ENCODE data around the gene EXOG. TPM values are rescaled to one million over a fixed set of nuclear protein-coding genes. Genes with fewer than 3 reads are reported as not detected.

Gene EXOG
- total RNA-seq, 1 experiment from 2014 or later: 8.3 TPM

- H3K4me3 ChIP-seq (replicated peaks in 1 of 2; ENCODE audit: low read depth in 1 of 2, low read length in 2 of 2): no peak overlapping the region
- ChIA-PET POLR2A (no interaction called here), CTCF (interaction anchor here (1.5 kb wide), 1 partner anchor 13 kb away, joined by 4 read pairs; no protein-coding TSS in a partner anchor), RAD21 (ENCODE audit: low non-redundant PET in 1 of 2, low total read pairs in 2 of 2, uncharacterized antibody in 2 of 2, unreplicated experiment in 2 of 2) (no interaction called here)
- DNase-seq (ENCODE audit: low read depth, low spot score) (no peak), ATAC-seq (no peak)
- H3K4me2 ChIP-seq (ENCODE audit: low read length): no peak overlapping the region
- no peaks in the 10 kb centered on the region for H3K9me3 ChIP-seq (ENCODE audit: control insufficient read depth in 1 of 2, insufficient read depth in 1 of 2, low read depth in 1 of 2, low read length in 2 of 2)
- no peaks in the 10 kb centered on the region for H3K27me3 ChIP-seq (ENCODE audit: insufficient read depth, low read length)
- H4K20me1 ChIP-seq (ENCODE audit: insufficient read depth): no peaks in the 10 kb centered on the region
- intact Hi-C loops (cut with micrococcal nuclease): no loop called here
- no peaks in the 10 kb centered on the region for H3K9me2 ChIP-seq (ENCODE audit: insufficient read depth)
- H3K27ac ChIP-seq (ENCODE audit: low read depth, low read length): no peak overlapping the region
- H3K79me2 ChIP-seq (ENCODE audit: insufficient read depth, low read length): peaks cover 4% of the 10 kb centered on the region; the same call in 1 of the 2 replicates
- TF ChIP-seq YY1 (IDR thresholded peaks at IDR 0.05; ENCODE audit: extremely low read depth, insufficient replicate concordance, low read depth, low read length): no peak
- TF ChIP-seq POLR2A (IDR thresholded peaks at IDR 0.05; ENCODE audit: borderline replicate concordance, extremely low read depth, insufficient read depth, insufficient read length): no peak
- TF ChIP-seq ZFX (IDR thresholded peaks at IDR 0.05): no peak
- no peak for TF ChIP-seq SRF (IDR thresholded peaks at IDR 0.05; ENCODE audit: low read depth)
- no peak for TF ChIP-seq EZH2phosphoT487 (IDR thresholded peaks at IDR 0.05; ENCODE audit: borderline replicate concordance)
- no peak for TF ChIP-seq ATF3 (IDR thresholded peaks at IDR 0.05)
- TF ChIP-seq JUND (IDR thresholded peaks at IDR 0.05): no peak
- no peak for TF ChIP-seq EZH2 (IDR thresholded peaks at IDR 0.05)
- TF ChIP-seq CBX3 (IDR thresholded peaks at IDR 0.05; ENCODE audit: low read depth): no peak
- no peak for TF ChIP-seq SP1 (IDR thresholded peaks at IDR 0.05; ENCODE audit: low read depth)
- no peak for TF ChIP-seq ELF1 (IDR thresholded peaks at IDR 0.05; ENCODE audit: borderline replicate concordance, low read depth)
- no peak for TF ChIP-seq EGR1 (IDR thresholded peaks at IDR 0.05; ENCODE audit: low read depth)
- no peak for TF ChIP-seq TCF7L2 (IDR thresholded peaks at IDR 0.05; ENCODE audit: borderline replicate concordance, extremely low read depth, insufficient read depth, insufficient read length)
- no peaks in the 10 kb centered on the region for H3K36me3 ChIP-seq (ENCODE audit: control insufficient read depth in 1 of 2, insufficient read depth in 2 of 2, low read length in 2 of 2)
- H3K9ac ChIP-seq (ENCODE audit: low read length): no peak overlapping the region
- no peaks in the 10 kb centered on the region for H3K4me1 ChIP-seq (ENCODE audit: control insufficient read depth in 1 of 2, insufficient read depth in 2 of 2, low read length in 2 of 2)
- no TSS peak for BruUV-seq (replicated peaks)
- H2AFZ ChIP-seq (ENCODE audit: low read depth, low read length, poor library complexity, severe bottlenecking): no peak overlapping the region
Measured at GRCh38 chr3:38534180-38534579, 38.0 kb downstream of the EXOG start.

- no peak overlapping the region for H2AFZ ChIP-seq (ENCODE audit: low read depth, low read length, poor library complexity, severe bottlenecking)
- H4K20me1 ChIP-seq (ENCODE audit: insufficient read depth): no peaks in the 10 kb centered on the region
- H3K27me3 ChIP-seq (ENCODE audit: insufficient read depth, low read length): no peaks in the 10 kb centered on the region
- intact Hi-C loops (cut with micrococcal nuclease): no loop called here
- H3K4me1 ChIP-seq (ENCODE audit: control insufficient read depth in 1 of 2, insufficient read depth in 2 of 2, low read length in 2 of 2): no peaks in the 10 kb centered on the region
- ATAC-seq (no peak), DNase-seq (ENCODE audit: low read depth, low spot score) (no peak)
- no peaks in the 10 kb centered on the region for H3K9me2 ChIP-seq (ENCODE audit: insufficient read depth)
- no TSS peak for BruUV-seq (replicated peaks)
- H3K36me3 ChIP-seq (ENCODE audit: control insufficient read depth in 1 of 2, insufficient read depth in 2 of 2, low read length in 2 of 2): no peaks in the 10 kb centered on the region
- H3K27ac ChIP-seq (ENCODE audit: low read depth, low read length): no peak overlapping the region
- peaks cover 4% of the 10 kb centered on the region; the same call in 1 of the 2 replicates for H3K79me2 ChIP-seq (ENCODE audit: insufficient read depth, low read length)
- no peak overlapping the region for H3K4me2 ChIP-seq (ENCODE audit: low read length)
- CTCF ChIA-PET: interaction anchor here (1.5 kb wide), 1 partner anchor 14 kb away, joined by 4 read pairs; no protein-coding TSS in a partner anchor
- TF ChIP-seq CBX3 (IDR thresholded peaks at IDR 0.05; ENCODE audit: low read depth) (no peak), JUND (IDR thresholded peaks at IDR 0.05) (no peak), POLR2A (IDR thresholded peaks at IDR 0.05; ENCODE audit: borderline replicate concordance, extremely low read depth, insufficient read depth, insufficient read length) (no peak), MAX (IDR thresholded peaks at IDR 0.05) (no peak), FOSL1 (IDR thresholded peaks at IDR 0.05; ENCODE audit: low read depth) (no peak), CTCF (IDR thresholded peaks at IDR 0.05 in 2 of 3, conservative IDR thresholded peaks at IDR 0.05 in 1 of 3; ENCODE audit: borderline replicate concordance in 1 of 3, insufficient read depth in 1 of 3, low read depth in 2 of 3, low read length in 2 of 3) (no peak), TCF7L2 (IDR thresholded peaks at IDR 0.05; ENCODE audit: borderline replicate concordance, extremely low read depth, insufficient read depth, insufficient read length) (no peak), ELF1 (IDR thresholded peaks at IDR 0.05; ENCODE audit: borderline replicate concordance, low read depth) (no peak), ATF3 (IDR thresholded peaks at IDR 0.05) (no peak), SP1 (IDR thresholded peaks at IDR 0.05; ENCODE audit: low read depth) (no peak), SIN3A (IDR thresholded peaks at IDR 0.05; ENCODE audit: low read depth) (no peak), RAD21 (IDR thresholded peaks at IDR 0.05; ENCODE audit: low read depth) (no peak), CEBPB (IDR thresholded peaks at IDR 0.05; ENCODE audit: low read depth) (no peak), POLR2AphosphoS5 (IDR thresholded peaks at IDR 0.05; ENCODE audit: low read depth, low read length) (no peak)
- H3K9ac ChIP-seq (ENCODE audit: low read length): no peak overlapping the region
- POLR2A ChIA-PET: no interaction called here
- no peaks in the 10 kb centered on the region for H3K9me3 ChIP-seq (ENCODE audit: control insufficient read depth in 1 of 2, insufficient read depth in 1 of 2, low read depth in 1 of 2, low read length in 2 of 2)
- H3K4me3 ChIP-seq (replicated peaks in 1 of 2; ENCODE audit: low read depth in 1 of 2, low read length in 2 of 2): no peak overlapping the region
- RAD21 ChIA-PET (ENCODE audit: low non-redundant PET in 1 of 2, low total read pairs in 2 of 2, uncharacterized antibody in 2 of 2, unreplicated experiment in 2 of 2): no interaction called here
Measured at GRCh38 chr3:38534604-38535003, 38.5 kb downstream of the EXOG start.
